Parathyroid adenoma (tissue), 2 donors: ENCODE measurements around the gene DCAF8L2.
"Not testable (repeated sequence)": the region's sequence is repeated elsewhere in the genome, so short reads cannot be mapped to it uniquely, and the experiment has no call there.

Experiments
- H2AFZ ChIP-seq: fragments of 300-600 bp; sonication (generic); one replicate; pipeline ENCODE4 v1.7.0; 2017; ENCODE audit warnings: antibody characterized with exemption, mild to moderate bottlenecking
- H3K27ac ChIP-seq: fragments of 300-600 bp; sonication (generic); one replicate; pipeline ENCODE4 v1.7.0; 2017
- H3K27me3 ChIP-seq: fragments of 300-600 bp; sonication (generic); one replicate; pipeline ENCODE4 v1.7.0; 2017; ENCODE audit warnings: low read length; ENCODE audit not compliant: control insufficient read depth, insufficient read depth
- H3K36me3 ChIP-seq: fragments of 300-600 bp; sonication (generic); one replicate; pipeline ENCODE4 v1.7.0; 2017; ENCODE audit warnings: low read length; ENCODE audit not compliant: control insufficient read depth, insufficient read depth
- H3K4me1 ChIP-seq: fragments of 300-600 bp; sonication (generic); one replicate; pipeline ENCODE4 v1.7.0; 2017; ENCODE audit warnings: control low read depth
- H3K4me2 ChIP-seq: fragments of 300-600 bp; sonication (generic); one replicate; pipeline ENCODE4 v1.7.0; 2017; ENCODE audit warnings: low read length
- H3K4me3 ChIP-seq: fragments of 300-600 bp; sonication (generic); one replicate; pipeline ENCODE4 v1.7.0; 2017; ENCODE audit warnings: low read depth, low read length
- H3K79me2 ChIP-seq: fragments of 300-600 bp; sonication (generic); one replicate; pipeline ENCODE4 v1.7.0; 2017; ENCODE audit warnings: control low read depth
- H3K9ac ChIP-seq: fragments of 300-600 bp; sonication (generic); one replicate; pipeline ENCODE4 v1.7.0; 2017; ENCODE audit warnings: mild to moderate bottlenecking
- H3K9me3 ChIP-seq: fragments of 300-600 bp; sonication (generic); one replicate; pipeline ENCODE4 v1.7.0; 2017; ENCODE audit warnings: low read length; ENCODE audit not compliant: control insufficient read depth
- CTCF ChIP-seq: fragments of 300-600 bp; sonication (generic); IDR thresholded peaks from one replicate; pipeline ENCODE4 v1.7.0; 2017; ENCODE audit warnings: antibody characterized with exemption, mild to moderate bottlenecking
- donor health status: primary hyperparathyroidism.

DCAF8L2 gene

DNA sequence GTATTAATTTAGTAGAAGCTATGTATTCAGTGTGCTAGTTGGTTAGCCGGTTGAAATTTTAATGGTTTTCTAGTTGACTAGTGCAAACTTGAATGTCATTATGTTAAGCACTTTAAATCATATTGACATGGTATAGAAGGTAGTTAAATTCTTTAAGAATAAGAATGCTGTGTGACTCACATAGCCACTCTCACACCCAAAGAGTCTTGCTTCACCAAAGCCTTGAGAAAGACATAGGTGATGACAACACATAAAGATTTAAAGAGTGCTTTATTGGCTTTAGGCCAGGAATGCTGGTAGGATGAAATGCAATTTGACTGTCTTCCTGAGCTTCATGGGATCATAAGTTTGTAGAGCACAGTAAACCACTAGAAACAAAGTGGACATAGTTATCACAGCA lies 85.3 kb downstream of the DCAF8L2 start:
- Histone ChIP-seq H3K27ac (no peak overlapping the region), H3K4me1 (no peaks in the 10 kb centered on the region), H2AFZ (no peak overlapping the region), H3K9ac (no peak overlapping the region), H3K79me2 (no peaks in the 10 kb centered on the region), H3K36me3 (no peaks in the 10 kb centered on the region), H3K9me3 (no peaks in the 10 kb centered on the region), H3K4me2 (no peak overlapping the region), H3K4me3 (no peak overlapping the region), H3K27me3 (no peaks in the 10 kb centered on the region)
- no peak for TF ChIP-seq CTCF

- Histone ChIP-seq H3K36me3 (no peaks in the 10 kb centered on the region), H3K4me1 (no peaks in the 10 kb centered on the region), H3K79me2 (no peaks in the 10 kb centered on the region), H3K9me3 (no peaks in the 10 kb centered on the region), H3K27me3 (no peaks in the 10 kb centered on the region), H3K27ac (no peak overlapping the region), H3K4me2 (no peak overlapping the region), H2AFZ (no peak overlapping the region), H3K9ac (no peak overlapping the region), H3K4me3 (no peak overlapping the region)
- no peak for TF ChIP-seq CTCF
These were observed 89.1 kb downstream of the DCAF8L2 start for GRCh38 chrX:27679281-27679680.

GRCh38 chrX:27680726-27681125 lies 90.6 kb downstream of the DCAF8L2 start:
- no peaks in the 10 kb centered on the region for H3K4me1 ChIP-seq
- no peaks in the 10 kb centered on the region for H3K36me3 ChIP-seq
- no peak overlapping the region for H3K9ac ChIP-seq

DNA sequence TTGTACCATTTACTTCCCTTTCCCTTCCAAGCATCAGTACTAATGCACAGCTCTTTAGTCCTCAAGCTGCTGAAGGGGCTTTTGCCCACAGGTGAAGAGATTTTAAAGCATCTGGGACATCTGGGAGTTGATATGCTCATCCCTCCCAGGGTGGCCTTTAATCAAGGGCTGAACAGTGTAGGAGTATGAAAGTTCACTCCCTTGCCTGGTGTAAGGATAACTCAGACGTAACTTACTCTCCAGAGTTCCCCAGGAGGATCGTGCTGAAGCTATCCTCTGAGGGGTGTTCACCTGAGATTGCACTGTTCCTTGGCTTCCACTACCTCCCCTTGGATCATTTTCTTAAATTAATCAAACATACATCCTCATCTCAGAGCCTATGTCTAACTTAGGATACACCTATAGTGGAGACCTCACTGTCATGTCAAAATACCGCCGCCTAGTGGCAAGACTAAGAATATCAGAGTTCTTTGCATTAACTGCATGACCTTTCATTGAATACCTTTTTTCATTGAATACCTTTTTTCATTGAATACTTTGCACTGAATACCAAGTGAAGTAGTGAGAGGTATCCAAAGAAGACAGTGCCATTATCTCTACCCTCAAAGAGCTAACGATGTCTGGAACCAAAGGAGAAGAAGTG lies 93.5 kb downstream of the DCAF8L2 start:
- not testable (repeated sequence) for H3K4me1 ChIP-seq, H2AFZ ChIP-seq, H3K4me3 ChIP-seq, H3K27me3 ChIP-seq, H3K9ac ChIP-seq, H3K79me2 ChIP-seq, H3K4me2 ChIP-seq, H3K27ac ChIP-seq, H3K9me3 ChIP-seq, H3K36me3 ChIP-seq

More at GRCh38 chrX:27680726-27681125, 90.6 kb downstream of the DCAF8L2 start:
- H3K4me3 ChIP-seq = no peak overlapping the region
- TF ChIP-seq CTCF = no peak
- no peaks in the 10 kb centered on the region for H3K79me2 ChIP-seq
- H2AFZ ChIP-seq = no peak overlapping the region
- no peak overlapping the region for H3K27ac ChIP-seq
- no peaks in the 10 kb centered on the region for H3K9me3 ChIP-seq
- H3K4me2 ChIP-seq = no peak overlapping the region
- H3K27me3 ChIP-seq = no peaks in the 10 kb centered on the region

DNA sequence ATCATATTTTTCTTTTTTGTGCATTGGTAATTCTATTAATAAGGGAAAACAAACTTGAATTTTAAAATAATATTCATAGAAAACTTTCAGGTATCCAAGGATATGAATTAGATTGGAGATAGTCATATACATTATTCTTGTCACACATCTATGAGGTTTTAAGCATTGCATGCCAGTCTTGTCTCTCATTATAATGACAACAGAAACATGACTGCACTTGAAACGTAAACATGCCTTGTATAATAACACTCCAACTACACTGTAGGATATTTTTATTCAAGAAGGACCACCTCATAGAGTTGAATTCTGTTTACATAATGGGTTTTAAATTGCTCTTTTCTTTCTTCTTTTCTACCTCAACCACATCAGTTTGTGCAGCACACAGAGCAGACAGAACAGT lies 104.5 kb downstream of the DCAF8L2 start:
- Histone ChIP-seq H3K4me2 (no peak overlapping the region), H3K27ac (no peak overlapping the region), H2AFZ (no peak overlapping the region), H3K9ac (no peak overlapping the region), H3K9me3 (no peaks in the 10 kb centered on the region), H3K36me3 (no peaks in the 10 kb centered on the region), H3K4me3 (no peak overlapping the region), H3K79me2 (no peaks in the 10 kb centered on the region), H3K4me1 (no peaks in the 10 kb centered on the region), H3K27me3 (no peaks in the 10 kb centered on the region)
- no peak for TF ChIP-seq CTCF
